ENCODE measurements around the gene RAB40C. TPM values are rescaled to one million over a fixed set of nuclear protein-coding genes. Genes with fewer than 3 reads are reported as not detected.

The RAB40C gene
- total and polyA plus RNA-seq, 5 donors, result 10.9 to 13.4 (median 12.4) TPM

- ATAC-seq, result no peak
- H3K4me1 ChIP-seq (ENCODE audit: control insufficient read depth, insufficient read depth, low read length), result peaks cover 2% of the 10 kb centered on the region
- no peaks in the 10 kb centered on the region for H3K27me3 ChIP-seq (ENCODE audit: control insufficient read depth, insufficient read depth)
- no peak overlapping the region for H3K4me3 ChIP-seq (ENCODE audit: low read length)
- H3K9me3 ChIP-seq (ENCODE audit: control insufficient read depth, low read length), result no peaks in the 10 kb centered on the region
- WGBS, result 78% methylated on average over 10 of the region's 10 CpGs
- no peak overlapping the region for H3K27ac ChIP-seq (ENCODE audit: low read length)
- intact Hi-C loops (cut with DNase I), result no loop called here
- peak in 1 of 3 donors; percentile 2 for DNase-seq
These were observed 34.7 kb downstream of the RAB40C start for GRCh38 chr16:624526-625070.

- Histone ChIP-seq H3K4me1 (ENCODE audit: control insufficient read depth, insufficient read depth, low read length) (peaks cover 2% of the 10 kb centered on the region), H3K9me3 (ENCODE audit: control insufficient read depth, low read length) (no peaks in the 10 kb centered on the region), H3K27me3 (ENCODE audit: control insufficient read depth, insufficient read depth) (no peaks in the 10 kb centered on the region), H3K27ac (ENCODE audit: low read length) (no peak overlapping the region), H3K4me3 (ENCODE audit: low read length) (no peak overlapping the region)
- WGBS, result 94% methylated on average over 37 of the region's 37 CpGs
- intact Hi-C loops (cut with DNase I), result no loop called here
- no peak for ATAC-seq
- DNase-seq, result peak in 2 of 3 donors; percentile 50 to 55
These were observed 35.5 kb downstream of the RAB40C start for GRCh38 chr16:625117-625976.

GRCh38 chr16:625977-626765, 36.3 kb downstream of the RAB40C start:
- no peaks in the 10 kb centered on the region for H3K9me3 ChIP-seq (ENCODE audit: control insufficient read depth, low read length)
- H3K4me3 ChIP-seq (ENCODE audit: low read length), result no peak overlapping the region
- ATAC-seq (no peak), DNase-seq (peak in 1 of 3 donors; percentile 51)
- 93% methylated on average over 35 of the region's 35 CpGs for WGBS
- H3K27ac ChIP-seq (ENCODE audit: low read length), result no peak overlapping the region
- H3K4me1 ChIP-seq (ENCODE audit: control insufficient read depth, insufficient read depth, low read length), result peaks cover 2% of the 10 kb centered on the region
- intact Hi-C loops (cut with DNase I), result no loop called here
- H3K27me3 ChIP-seq (ENCODE audit: control insufficient read depth, insufficient read depth), result no peaks in the 10 kb centered on the region

- Histone ChIP-seq H3K27me3 (ENCODE audit: control insufficient read depth, insufficient read depth) (no peaks in the 10 kb centered on the region), H3K9me3 (ENCODE audit: control insufficient read depth, low read length) (no peaks in the 10 kb centered on the region), H3K4me3 (ENCODE audit: low read length) (no peak overlapping the region), H3K4me1 (ENCODE audit: control insufficient read depth, insufficient read depth, low read length) (peaks cover 2% of the 10 kb centered on the region), H3K27ac (ENCODE audit: low read length) (no peak overlapping the region)
- WGBS, result 90% methylated on average over 29 of the region's 29 CpGs
- ATAC-seq (no peak), DNase-seq (peak in 2 of 3 donors; percentile 45 to 51)
- intact Hi-C loops (cut with DNase I), result no loop called here
These were observed 37.1 kb downstream of the RAB40C start for GRCh38 chr16:626787-627453.

GRCh38 chr16:627454-628239, 37.8 kb downstream of the RAB40C start:
- intact Hi-C loops (cut with DNase I), result no loop called here
- H3K27me3 ChIP-seq (ENCODE audit: control insufficient read depth, insufficient read depth), result no peaks in the 10 kb centered on the region
- WGBS, result 80% methylated on average over 50 of the region's 50 CpGs
- no peak overlapping the region for H3K4me3 ChIP-seq (ENCODE audit: low read length)
- no peak for ATAC-seq
- H3K9me3 ChIP-seq (ENCODE audit: control insufficient read depth, low read length), result no peaks in the 10 kb centered on the region
- no peaks in the 10 kb centered on the region for H3K4me1 ChIP-seq (ENCODE audit: control insufficient read depth, insufficient read depth, low read length)
- no peak overlapping the region for H3K27ac ChIP-seq (ENCODE audit: low read length)
- DNase-seq, result peak in 2 of 3 donors; percentile 79 to 80

GRCh38 chr16:628321-629061, 38.6 kb downstream of the RAB40C start:
- H3K27ac ChIP-seq (ENCODE audit: low read length), result no peak overlapping the region
- H3K27me3 ChIP-seq (ENCODE audit: control insufficient read depth, insufficient read depth), result no peaks in the 10 kb centered on the region
- H3K4me3 ChIP-seq (ENCODE audit: low read length), result no peak overlapping the region
- H3K4me1 ChIP-seq (ENCODE audit: control insufficient read depth, insufficient read depth, low read length), result no peaks in the 10 kb centered on the region
- WGBS, result 93% methylated on average over 33 of the region's 33 CpGs
- DNase-seq (peak in 2 of 3 donors; percentile 47 to 63), ATAC-seq (no peak)
- intact Hi-C loops (cut with DNase I), result no loop called here
- H3K9me3 ChIP-seq (ENCODE audit: control insufficient read depth, low read length), result no peaks in the 10 kb centered on the region

- Histone ChIP-seq H3K4me1 (ENCODE audit: control insufficient read depth, insufficient read depth, low read length) (no peaks in the 10 kb centered on the region), H3K9me3 (ENCODE audit: control insufficient read depth, low read length) (no peaks in the 10 kb centered on the region), H3K27ac (ENCODE audit: low read length) (no peak overlapping the region), H3K4me3 (ENCODE audit: low read length) (no peak overlapping the region), H3K27me3 (ENCODE audit: control insufficient read depth, insufficient read depth) (no peaks in the 10 kb centered on the region)
- intact Hi-C loops (cut with DNase I), result no loop called here
- DNase-seq (peak in 2 of 3 donors; percentile 67 to 74), ATAC-seq (peak; percentile 7 to 50)
- 58% methylated on average over 29 of the region's 29 CpGs for WGBS
These were observed 39.4 kb downstream of the RAB40C start for GRCh38 chr16:629185-629832.

GRCh38 chr16:629833-630248, 40.0 kb downstream of the RAB40C start:
- peak; percentile 16 to 72 for ATAC-seq
- no peak overlapping the region for H3K27ac ChIP-seq (ENCODE audit: low read length)

GRCh38 chr16:630249-630814, 40.5 kb downstream of the RAB40C start:
- Histone ChIP-seq H3K4me3 (ENCODE audit: low read length) (no peak overlapping the region), H3K27ac (ENCODE audit: low read length) (no peak overlapping the region), H3K27me3 (ENCODE audit: control insufficient read depth, insufficient read depth) (no peaks in the 10 kb centered on the region), H3K4me1 (ENCODE audit: control insufficient read depth, insufficient read depth, low read length) (peaks cover 2% of the 10 kb centered on the region), H3K9me3 (ENCODE audit: control insufficient read depth, low read length) (no peaks in the 10 kb centered on the region)
- DNase-seq (peak in 1 of 3 donors; percentile 69), ATAC-seq (peak in 1 of 2 donors; percentile 12)
- intact Hi-C loops (cut with DNase I), result no loop called here
- WGBS, result 26% methylated on average over 29 of the region's 29 CpGs

More at GRCh38 chr16:629833-630248, 40.0 kb downstream of the RAB40C start:
- Histone ChIP-seq H3K4me3 (ENCODE audit: low read length) (no peak overlapping the region), H3K27me3 (ENCODE audit: control insufficient read depth, insufficient read depth) (no peaks in the 10 kb centered on the region), H3K4me1 (ENCODE audit: control insufficient read depth, insufficient read depth, low read length) (no peaks in the 10 kb centered on the region), H3K9me3 (ENCODE audit: control insufficient read depth, low read length) (no peaks in the 10 kb centered on the region)
- intact Hi-C loops (cut with DNase I), result no loop called here
- peak; percentile 70 to 75 (median 73) for DNase-seq
- WGBS, result 33% methylated on average over 11 of the region's 11 CpGs

Measured in right cardiac atrium (tissue), 5 donors.